MM.1S (cell line): ENCODE measurements around the gene FARP2.

Experiments
- EZH2 ChIP-seq: fragments of 300-600 bp; sonication (generic); optimal IDR thresholded peaks from 2 replicates; pipeline ENCODE3; 2017; ENCODE audit warnings: low read depth, mild to moderate bottlenecking, antibody characterized with exemption, low read length, mixed read lengths
- TF ChIP-seq, protein P1 (sequence below): fragments of 300-600 bp; sonication (generic); IDR thresholded peaks from 2 replicates; pipeline ENCODE4 v1.5.1; 2016; ENCODE audit warnings: antibody characterized with exemption, low read length, mixed read lengths

DNA sequence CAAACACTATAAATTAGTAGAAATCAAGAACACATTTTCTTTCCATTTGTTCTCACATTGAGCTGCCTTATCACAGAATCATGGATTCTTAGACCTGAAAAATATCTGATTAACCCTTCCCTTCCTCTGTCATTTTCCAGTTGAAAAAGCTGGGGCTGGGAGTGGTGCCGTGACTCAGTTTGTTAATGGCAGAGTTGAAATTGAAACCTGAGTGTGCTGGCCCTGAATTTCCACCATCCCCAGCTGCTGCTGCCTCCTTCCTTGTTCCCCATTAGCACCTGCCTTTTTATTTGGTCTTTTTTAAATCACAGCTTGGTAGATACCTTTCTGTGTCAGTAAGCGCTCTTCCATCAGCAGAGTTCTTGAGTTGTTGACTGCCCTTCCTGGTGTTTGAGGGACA is 10.6 kb downstream of the FARP2 start:
- TF ChIP-seq, protein P1, sequence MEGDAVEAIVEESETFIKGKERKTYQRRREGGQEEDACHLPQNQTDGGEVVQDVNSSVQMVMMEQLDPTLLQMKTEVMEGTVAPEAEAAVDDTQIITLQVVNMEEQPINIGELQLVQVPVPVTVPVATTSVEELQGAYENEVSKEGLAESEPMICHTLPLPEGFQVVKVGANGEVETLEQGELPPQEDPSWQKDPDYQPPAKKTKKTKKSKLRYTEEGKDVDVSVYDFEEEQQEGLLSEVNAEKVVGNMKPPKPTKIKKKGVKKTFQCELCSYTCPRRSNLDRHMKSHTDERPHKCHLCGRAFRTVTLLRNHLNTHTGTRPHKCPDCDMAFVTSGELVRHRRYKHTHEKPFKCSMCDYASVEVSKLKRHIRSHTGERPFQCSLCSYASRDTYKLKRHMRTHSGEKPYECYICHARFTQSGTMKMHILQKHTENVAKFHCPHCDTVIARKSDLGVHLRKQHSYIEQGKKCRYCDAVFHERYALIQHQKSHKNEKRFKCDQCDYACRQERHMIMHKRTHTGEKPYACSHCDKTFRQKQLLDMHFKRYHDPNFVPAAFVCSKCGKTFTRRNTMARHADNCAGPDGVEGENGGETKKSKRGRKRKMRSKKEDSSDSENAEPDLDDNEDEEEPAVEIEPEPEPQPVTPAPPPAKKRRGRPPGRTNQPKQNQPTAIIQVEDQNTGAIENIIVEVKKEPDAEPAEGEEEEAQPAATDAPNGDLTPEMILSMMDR, result no peak
- no peak for TF ChIP-seq EZH2
